Neural cell (in vitro differentiated cells): ENCODE measurements around the gene SCUBE1.

Experiments used
- EZH2 ChIP-seq: fragments of 200-600, 300-800 bp; shearing (Covaris generic), sonication (generic); IDR thresholded peaks from 2 replicates; pipeline ENCODE4 v1.6.1; 2014; ENCODE audit warnings: antibody characterized with exemption, low read length, borderline replicate concordance, mild to moderate bottlenecking; ENCODE audit not compliant: insufficient read depth, poor library complexity, severe bottlenecking
- POLR2AphosphoS5 ChIP-seq: IDR thresholded peaks from 2 replicates; pipeline ENCODE4 v1.6.1; 2012

GRCh38 chr22:43242627-43243026 is 100.5 kb downstream of the SCUBE1 start:
- TF ChIP-seq POLR2AphosphoS5 (no peak), EZH2 (no peak)
